ENCODE measurements around the gene EGFL7.
"Not testable (repeated sequence)": the region's sequence is repeated elsewhere in the genome, so short reads cannot be mapped to it uniquely, and the experiment has no call there.

The EGFL7 gene

DNA sequence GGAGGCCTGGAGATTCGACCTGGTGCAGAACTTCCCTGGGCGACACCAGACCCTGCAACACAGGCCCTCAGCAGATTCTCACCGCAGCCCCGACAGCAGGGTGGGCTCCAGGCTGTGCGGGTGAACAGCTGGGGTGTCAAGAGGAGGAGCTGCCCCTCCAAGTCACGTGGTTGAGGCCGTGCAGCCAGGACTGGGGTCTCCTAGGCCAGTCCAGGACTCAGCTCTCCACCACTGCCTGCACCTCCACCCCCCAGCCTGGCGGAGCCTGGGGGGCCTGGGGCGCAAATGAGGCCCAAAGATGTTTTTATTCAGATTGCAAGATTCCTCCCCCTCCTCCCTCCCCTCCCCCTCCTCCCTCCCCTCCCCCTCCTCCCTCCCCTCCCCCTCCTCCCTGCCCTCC, 33.8 kb downstream of the EGFL7 start:
- no peak for DNase-seq

DNA sequence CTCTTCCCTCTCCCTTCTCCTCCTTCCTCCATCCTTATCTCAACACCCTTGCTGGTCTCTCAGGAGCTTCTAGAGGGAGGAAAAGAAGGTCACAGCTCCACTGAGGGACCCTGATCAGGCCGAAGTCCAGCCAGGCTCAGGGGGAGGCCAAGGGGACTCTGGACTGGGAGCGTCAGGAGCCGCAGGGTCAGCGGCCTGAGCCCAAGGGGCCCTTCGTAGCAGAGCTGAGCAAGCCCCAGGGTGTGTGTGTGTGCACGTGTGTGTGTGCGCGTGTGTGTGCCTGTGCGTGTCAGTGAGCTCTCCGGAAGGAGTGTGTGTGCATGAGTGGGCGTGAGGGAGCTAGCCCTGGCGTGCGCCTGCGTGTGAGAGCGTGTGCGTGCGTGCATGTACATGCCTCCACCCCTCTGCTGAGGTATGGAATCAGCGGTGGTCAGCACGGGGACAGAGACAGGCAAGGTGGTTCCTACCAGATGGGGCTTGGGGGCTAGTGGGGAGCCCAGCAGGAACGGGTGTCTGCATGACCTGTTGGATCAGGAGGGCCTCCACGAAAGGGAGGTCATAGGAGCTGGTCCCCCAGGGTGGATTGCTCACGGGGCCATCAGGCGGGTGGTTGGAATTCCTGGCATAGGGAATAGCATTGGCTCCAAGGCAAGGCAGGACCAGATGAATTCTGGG, 34.6 kb downstream of the EGFL7 start:
- DNase-seq: no peak

DNA sequence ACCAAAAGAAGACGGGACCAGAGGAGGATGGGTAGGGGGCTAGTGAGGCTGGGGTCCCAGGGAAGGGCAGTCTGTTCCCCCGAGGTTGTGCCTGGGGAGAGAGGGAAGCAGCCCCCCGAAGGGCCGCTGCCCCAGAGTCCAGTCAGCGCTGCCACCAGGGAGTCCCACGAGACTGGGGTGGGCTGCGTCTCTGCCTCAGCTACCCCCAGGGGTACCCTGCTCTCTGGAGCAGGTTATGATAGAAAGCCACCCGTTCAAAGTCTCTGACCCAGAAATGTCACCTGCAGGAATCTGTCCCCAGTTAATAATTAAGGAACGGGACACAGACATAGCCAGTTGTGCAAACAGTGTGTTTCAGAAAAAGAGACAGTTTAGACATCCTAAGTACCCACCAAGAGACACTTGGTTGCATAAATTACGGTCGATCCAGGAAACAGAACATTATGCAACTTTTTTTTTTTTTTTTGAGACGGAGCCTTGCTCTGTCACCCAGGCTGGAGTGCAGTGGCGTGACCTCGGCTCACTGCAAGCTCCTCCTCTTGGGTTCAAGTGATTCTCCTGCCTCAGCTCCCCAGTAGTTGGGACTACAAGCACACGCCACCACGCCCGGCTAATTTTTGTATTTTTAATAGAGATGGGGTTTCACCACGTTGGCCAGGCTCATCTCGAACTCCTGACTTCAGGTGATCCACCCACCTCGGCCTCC, 35.3 kb downstream of the EGFL7 start:
- no peak for DNase-seq

DNA sequence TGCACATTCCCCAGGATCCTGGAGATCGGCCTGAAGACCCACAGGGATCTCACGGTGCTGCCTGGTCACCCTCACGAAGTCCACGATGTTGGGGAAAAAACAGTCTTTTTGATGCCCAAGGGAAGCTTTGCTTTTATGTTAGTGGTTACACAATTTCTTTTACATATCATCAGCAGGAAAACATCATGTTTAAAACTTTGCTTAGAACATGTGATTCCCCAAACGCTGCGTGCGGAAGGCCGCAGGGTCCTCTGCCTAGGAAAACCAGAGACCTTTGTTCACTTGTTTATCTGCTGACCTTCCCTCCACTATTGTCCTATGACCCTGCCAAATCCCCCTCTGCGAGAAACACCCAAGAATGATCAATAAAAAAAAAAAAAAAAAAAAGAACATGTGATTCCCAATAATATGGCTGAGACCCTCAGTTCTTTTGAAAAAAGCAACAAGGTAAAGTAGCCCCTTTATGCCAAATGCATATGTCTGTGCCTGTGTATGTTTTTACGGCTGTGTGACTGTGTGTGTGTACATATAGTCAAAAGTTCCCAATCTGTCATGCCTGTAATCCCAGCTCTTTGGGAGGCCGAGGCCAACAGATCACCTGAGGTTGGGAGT, 36.0 kb downstream of the EGFL7 start:
- no peak for DNase-seq

DNA sequence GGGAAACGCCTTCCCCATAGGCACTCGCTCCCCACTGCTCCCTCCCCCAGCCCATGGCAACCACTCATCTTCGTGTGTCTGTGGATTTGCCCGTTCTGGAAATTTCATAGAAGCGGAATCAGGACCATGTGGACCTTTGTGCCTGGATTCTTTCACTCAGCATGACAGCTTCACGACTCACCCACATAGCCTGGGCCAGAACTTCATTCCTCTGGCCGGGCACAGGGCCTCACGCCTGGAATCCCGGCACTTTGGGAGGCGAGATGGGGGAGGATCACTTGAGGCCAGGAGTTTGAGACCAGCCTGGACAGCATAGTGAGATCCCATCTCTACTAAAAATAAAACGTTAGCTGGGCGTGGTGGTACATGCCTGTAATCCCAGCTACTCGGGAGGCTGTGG, 37.6 kb downstream of the EGFL7 start:
- no peak for DNase-seq

DNA sequence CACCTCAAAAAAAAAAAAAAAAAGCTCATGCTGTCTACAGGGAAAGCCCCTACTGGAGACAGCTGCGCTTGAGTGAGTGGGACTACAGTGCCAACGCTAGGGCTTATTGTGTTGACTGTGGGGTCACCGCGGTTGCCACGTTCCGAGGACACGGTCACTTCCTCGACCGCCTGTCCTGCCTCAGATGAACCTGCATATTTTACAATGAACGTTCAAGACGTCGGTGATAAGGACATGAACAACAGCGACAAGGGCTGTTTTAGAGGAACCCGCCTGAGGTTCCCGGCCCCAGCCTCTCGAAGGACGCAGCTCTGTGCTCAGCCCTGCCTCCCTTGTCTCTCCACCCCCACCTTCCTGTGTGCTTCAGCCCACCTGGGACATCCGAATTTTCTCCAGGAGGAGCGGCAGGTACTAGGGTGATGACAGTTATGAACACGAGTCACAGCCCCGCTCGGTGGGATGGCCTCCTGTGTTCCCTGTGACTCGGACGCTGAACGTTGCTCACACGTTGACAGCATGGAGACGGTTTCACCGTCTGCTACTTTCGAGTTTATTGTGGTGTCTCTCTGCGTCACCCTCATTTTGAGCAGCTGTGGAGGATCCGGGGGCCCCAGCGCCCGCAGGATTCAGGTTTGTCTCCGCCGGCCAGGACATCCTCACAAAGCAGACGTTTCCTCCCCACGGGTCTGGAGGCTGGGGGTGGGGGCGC, 38.4 kb downstream of the EGFL7 start:
- DNase-seq: no peak

DNA sequence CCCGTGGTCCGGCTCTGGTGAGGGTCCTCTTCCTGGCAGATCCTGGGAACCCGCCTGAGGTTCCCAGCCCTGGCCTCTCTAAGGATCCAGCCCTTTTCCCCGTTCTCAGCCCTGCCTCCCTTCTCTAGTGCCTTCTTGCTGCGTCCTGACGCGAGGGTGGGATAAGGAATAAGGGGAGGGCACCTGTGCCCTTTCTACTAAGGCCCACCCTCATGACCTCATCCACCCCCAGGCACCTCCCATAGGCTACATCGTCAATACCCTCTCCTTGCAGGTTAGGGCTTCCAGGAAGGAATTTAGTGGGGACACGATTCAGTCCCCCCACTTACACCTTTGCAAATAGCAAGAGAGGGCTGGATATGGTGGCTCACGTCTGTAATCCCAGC, 38.9 kb downstream of the EGFL7 start:
- DNase-seq: no peak

DNA sequence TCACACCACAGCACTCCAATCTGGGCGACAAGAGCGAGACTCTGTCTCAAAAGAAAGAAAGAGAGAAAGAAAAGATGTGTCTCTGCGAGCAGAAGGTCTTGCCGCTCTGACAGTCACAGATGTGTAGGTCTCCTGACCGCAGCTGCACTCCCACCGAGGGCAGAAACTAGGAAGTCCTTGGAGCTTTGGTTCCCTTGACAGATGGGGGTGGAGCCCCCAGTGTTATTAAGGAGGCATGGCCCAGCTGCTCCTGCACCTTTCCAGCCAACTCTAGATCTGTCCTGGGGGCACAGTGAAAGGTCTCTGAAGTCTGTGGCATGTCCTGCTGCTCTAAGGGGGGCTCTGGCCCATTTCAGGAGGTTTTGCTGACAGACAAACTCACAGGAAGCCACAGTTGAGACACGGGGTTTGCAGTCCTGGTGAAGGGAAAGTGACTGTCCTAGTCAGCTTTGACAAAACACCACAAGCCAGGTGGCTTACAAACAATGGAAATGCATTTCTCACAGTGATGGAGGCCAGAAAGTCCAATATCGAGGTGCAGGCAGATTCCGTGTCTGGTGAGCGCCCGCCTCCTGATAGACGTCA, 40.7 kb downstream of the EGFL7 start:
- DNase-seq: no peak

DNA sequence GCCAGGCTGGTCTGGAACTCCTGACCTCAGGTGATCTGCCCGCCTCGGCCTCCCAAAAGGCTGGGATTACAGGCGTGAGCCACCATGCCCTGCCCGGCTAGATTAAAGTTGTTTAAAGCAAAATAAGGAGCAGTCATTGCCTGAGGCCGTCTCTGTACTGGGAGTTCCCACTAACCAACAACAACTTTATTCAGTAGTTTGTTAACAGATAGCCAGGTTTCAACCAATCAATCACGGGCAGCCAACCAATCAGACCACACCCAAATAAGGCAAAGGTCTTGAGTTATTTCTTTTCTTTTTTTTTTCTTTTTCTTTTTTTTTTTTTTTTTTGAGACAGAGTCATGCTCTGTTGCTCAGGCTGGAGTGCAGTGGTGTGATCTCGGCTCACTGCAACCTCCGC, 42.0 kb downstream of the EGFL7 start:
- DNase-seq: not testable (repeated sequence)

DNA sequence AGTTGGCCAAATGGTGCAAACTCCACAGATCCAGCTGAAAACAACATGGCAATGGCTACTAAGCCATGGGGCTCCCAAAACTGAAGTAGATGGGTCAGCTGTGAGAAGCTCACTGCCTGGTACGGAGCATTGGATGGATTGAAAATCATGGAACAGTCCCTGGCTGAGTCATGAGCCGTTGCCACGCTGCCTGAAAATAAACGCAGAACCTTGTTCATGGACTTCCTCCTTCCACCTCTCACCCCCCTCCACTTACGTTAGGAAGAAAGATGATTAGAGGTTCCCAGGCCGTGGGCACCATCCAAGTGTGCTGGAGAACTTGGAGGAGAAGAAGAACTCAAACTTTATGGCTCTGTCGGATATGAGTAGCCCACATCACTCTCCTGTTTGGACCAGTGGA, 42.8 kb downstream of the EGFL7 start:
- DNase-seq: no peak

DNA sequence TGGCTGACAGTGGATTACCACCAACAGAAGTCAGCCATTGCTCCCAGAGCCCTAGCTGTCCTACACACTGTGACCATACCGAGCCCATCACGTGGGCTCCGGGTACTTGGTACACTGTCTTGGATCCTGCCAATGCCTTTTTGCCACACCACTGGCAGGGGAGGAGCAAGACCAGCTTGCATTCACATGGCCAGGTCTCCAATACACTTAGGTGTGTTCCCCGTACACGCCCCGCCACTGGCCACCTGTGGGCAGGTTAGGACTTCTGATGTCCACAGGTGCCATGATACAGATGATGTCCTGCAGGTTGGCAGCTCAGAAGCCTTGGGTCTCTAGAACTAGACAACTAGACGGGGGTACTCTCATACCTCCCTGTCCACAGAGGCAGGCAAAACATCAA, 44.3 kb downstream of the EGFL7 start:
- DNase-seq: no peak

DNA sequence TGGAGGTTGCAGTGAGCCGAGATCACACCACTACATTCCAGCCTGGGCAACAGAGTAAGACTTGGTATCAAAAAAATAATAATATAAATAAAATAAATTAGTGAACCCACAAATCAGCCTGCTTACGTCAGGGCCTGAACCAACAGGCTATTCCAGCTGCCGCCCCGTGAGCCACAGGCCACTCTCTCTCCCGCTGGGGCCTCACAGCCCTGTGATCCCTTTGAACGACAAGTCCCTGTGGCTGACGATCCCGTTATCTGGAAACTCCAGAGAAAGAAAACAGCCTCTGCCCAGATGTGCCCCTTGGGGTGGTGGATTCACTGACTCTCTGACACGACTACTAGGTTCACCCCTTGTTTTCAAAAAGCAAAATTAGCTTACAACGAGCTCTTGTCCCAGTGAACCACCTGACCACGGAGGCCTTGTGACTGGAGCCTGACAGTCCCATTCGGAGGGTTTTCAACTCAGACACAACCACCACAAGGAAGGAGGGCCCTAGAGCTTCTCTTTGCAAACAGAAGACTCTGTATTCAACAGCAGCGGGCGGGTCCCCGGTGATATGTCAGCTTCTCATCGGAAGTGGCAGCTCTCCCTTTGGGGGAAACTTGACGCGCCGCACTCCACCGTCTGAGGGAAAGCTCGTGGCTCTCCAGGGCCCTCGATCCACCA, 45.3 kb downstream of the EGFL7 start:
- no peak for DNase-seq

DNA sequence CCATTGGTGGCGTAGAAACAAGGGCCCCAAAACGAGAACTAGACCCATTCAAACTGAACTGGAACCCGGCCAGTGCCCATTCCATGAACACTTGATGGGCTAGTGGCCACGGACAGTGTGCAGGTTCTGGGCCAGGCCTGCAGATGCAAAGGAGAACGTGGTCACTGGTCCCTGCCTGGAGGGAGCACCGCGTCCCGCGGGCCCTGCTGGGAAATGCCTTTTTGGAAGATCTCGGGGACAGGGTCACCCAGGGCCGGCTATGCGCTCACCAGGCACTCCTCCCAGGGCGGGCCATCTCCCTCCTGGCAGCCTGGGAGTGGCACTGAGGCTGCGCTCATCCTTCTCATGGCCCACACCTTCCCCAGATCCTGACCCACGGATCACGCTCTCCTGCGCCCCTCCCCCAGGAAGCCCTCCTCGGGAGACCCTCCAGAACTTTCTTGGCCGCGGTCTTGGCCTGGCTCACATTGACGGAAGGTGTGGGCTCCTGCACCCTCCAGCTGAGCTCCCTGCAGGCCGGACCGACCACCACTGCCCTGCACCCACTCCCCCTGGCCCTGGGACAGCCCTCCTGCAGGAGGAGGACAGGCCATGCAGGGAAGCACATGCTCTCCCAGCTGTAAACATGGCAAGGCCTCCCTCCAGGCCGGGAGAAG, 46.9 kb downstream of the EGFL7 start:
- no peak for DNase-seq

DNA sequence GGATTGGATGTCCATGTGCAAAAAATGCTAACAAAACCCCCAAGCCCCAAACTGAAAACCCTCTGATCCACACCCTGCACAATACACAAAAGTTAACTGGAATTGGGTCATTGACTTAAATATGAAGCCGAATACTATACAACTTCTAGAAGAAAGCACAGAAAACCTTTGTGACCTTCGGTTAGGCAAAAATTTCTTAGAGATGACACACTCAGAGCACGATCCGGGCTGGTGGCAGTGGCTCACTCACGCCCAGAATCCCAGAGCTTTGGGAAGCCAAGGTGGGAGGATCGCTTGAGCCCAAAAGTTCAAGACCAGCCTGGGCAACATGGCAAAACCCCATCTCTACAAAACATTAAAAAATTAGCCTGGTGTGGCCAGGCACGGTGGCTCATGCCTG, 47.8 kb downstream of the EGFL7 start:
- no peak for DNase-seq

DNA sequence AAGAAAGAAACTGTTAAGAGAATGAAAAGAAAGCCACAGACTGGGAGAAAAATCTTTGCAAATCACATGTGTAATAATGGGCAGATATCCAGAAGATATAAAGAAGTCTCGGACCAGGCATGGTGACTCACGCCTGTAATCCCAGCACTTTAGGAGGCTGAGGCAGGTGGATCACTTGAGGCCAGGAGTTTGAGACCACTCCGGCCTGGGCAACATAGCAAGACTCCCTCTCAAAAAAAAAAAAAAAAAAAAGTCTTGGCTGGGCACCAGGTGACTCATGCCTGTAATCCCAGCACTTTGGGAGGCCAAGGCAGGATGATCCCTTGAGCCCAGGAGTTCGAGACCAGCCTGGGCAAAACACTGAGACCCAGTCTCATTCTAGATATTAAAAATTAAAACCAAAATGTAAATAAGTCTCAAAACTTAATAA, 48.5 kb downstream of the EGFL7 start:
- DNase-seq: not testable (repeated sequence)

DNA sequence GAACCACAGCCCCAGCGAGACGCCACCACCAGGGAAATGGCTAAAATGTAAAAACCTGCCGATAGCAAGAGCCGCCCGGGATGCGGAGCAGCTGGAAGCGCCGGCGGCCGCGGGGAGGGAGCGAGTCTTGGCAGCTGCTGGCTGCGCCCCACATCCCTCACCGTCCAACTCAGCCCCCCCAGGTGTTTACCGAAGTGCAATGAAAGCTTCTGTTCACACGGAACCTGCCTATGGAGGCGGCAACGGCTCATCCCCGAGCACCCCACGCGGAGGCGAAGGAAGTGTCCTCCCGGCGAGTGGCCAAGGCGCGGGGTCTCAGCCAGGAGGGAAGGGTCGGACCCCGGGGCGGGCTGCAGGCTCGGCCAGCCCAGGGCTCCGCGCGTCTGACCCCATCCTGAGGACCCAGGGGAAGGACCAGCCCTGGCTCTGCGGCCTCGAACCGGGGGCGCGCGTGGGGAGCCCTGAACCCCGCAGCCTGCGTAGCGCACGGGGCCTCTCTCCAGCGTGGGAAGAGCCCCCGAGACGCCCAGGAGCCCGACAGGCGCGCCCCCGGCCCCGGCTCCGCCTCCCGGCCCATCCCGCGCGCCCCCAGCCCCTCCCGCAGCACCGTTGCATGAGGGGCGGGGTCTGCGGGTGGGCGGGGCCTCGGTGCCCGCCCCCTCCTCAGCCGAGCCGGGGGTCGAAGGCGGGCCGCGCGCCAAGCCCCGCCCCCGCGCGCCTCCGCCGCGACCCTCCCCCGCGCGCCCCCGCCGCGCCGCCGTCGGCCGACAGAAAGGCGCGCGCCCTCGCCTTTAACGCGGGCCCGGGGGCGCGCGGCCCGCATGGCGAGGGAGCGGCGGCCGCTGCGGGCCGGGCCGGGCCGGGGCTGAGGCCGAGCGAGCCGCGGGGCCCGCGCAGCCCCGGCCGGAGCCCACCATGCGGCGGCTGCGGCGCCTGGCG, 49.3 kb downstream of the EGFL7 start, which contains the start of gene DIPK1B:
TSS of gene DIPK1B (plus strand) at position 822 of the 939 bp plus-strand sequence. CDS start at position 916, 94 bp downstream.
- DNase-seq: peak in 10 of 58 donors; percentile 17 to 59 (median 33)

DNA sequence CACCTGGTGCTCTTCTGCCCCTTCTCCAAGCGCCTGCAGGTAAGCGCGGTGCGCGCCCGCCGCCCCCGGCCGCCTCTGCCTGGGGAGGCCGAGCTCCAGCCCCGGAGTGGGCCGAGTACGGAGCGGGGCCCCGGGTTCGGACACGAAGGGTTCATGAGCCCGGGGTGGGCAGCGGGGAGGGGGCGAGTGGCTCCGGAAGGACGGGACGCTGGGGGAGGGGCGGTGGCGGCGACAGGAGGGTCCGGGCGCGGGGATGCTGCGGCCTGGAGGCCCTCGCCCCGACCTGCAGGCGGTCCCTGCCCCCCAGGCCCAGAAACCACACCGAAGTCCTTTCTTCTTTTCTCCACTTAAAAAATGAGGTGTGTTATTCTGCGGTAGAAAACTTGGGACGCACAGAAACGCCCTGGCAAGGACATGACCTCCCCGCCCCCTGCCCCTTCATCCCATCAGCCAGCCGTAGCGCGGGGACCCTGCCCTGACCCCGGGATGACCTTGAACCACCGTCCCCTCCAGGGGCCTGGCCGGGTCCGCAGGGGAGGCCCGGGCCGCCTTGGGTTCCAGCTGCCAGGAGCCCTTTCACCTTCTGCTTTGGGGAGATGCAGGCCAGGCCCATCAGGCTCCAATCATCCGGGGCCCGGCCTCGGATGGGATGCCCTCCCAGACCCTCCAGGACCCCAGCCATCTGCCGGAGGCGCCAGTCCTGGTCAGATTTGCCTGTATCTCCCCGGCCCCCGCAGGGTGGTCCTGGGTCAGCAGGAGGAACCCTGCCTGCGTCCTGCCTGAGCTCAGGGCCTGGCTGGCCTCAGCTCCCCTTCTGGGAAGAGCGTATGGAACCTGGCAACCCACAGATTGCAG, 50.2 kb downstream of the EGFL7 start:
- no peak for DNase-seq

DNA sequence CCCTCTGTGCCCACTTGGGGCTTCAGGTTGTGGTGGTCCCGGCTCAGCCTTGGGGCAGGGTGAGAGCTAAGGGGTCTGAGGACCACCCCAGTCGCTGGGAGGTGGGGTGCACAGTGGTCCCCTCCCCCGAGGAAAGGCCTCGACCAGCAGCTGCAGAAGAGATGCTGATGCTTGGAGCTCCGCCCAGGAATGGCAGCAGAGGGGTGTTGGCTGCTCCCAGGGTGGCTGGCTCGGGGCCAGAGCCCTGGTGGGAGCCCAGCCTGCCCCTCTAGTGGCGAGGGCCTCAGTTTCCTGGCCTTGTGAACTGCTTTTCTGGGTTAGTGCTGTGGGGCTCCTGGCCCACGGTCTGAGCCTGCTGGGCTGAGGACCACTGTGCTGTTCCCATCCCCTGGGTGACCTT, 50.8 kb downstream of the EGFL7 start:
- DNase-seq: peak in 1 of 58 donors; percentile 18

Data from anterior cingulate cortex (tissue), 58 donors.